IPS-15b (cell line): Measurements from ENCODE around the gene SERPINH1.

Source experiments
- H3K27me3 ChIP-seq: one replicate; pipeline ENCODE4 v1.6.1; 2013; ENCODE audit warnings: low read length; ENCODE audit not compliant: control insufficient read depth, insufficient read depth
- H3K36me3 ChIP-seq: one replicate; pipeline ENCODE4 v1.6.1; 2013; ENCODE audit warnings: low read length; ENCODE audit not compliant: control insufficient read depth, insufficient read depth
- H3K4me1 ChIP-seq: one replicate; pipeline ENCODE4 v1.6.1; 2013; ENCODE audit warnings: mild to moderate bottlenecking, low read length; ENCODE audit not compliant: control insufficient read depth, insufficient read depth
- H3K4me3 ChIP-seq: one replicate; pipeline ENCODE4 v1.5.1; 2013; ENCODE audit warnings: low read depth, low read length
- H3K9ac ChIP-seq: one replicate; pipeline ENCODE4 v1.6.1; 2013; ENCODE audit warnings: low read depth, mild to moderate bottlenecking, low read length
- H3K9me3 ChIP-seq: one replicate; pipeline ENCODE4 v1.6.1; 2013; ENCODE audit warnings: mild to moderate bottlenecking, low read length; ENCODE audit not compliant: control insufficient read depth, insufficient read depth

Gene SERPINH1

GRCh38 chr11:75548595-75549272 lies 13.3 kb upstream of the SERPINH1 start:
- Histone ChIP-seq H3K9me3 (no peaks in the 10 kb centered on the region), H3K9ac (no peak overlapping the region), H3K4me1 (no peaks in the 10 kb centered on the region), H3K27me3 (no peaks in the 10 kb centered on the region), H3K36me3 (no peaks in the 10 kb centered on the region), H3K4me3 (no peak overlapping the region)

DNA sequence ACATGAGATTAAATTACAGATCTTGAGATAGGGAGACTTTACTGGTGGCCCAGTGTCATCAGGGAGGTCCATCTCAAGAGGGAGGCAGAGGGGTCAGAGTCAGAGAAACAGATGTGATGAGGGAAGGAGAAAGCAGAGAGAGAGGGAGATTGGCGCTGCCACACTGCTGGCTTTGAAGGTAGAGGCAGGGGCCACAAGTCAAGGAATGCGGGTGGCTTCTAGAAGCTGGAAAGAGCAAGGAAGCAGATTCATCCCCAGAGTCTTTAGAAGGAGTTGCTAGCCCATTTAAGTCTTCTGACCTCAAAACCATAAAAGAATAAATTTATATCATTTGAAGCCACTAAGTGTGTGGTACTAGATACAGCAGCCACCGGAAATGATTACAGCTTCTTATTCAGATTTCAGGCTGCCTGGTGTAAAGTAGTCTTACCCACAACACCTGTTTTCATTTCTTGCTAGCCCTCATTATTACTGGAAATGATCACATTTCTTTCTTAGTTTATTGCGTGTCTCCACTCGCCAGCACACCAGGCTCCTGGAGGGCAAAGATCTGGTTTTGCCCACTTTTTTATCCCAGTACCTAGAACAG lies 12.6 kb upstream of the SERPINH1 start:
- H3K4me1 ChIP-seq: peaks cover 2% of the 10 kb centered on the region
- no peak overlapping the region for H3K9ac ChIP-seq
- no peaks in the 10 kb centered on the region for H3K27me3 ChIP-seq
- no peaks in the 10 kb centered on the region for H3K36me3 ChIP-seq
- H3K9me3 ChIP-seq: no peaks in the 10 kb centered on the region
- no peak overlapping the region for H3K4me3 ChIP-seq

GRCh38 chr11:75553182-75553581 lies 8.9 kb upstream of the SERPINH1 start:
- H3K36me3 ChIP-seq: no peaks in the 10 kb centered on the region
- peaks cover 2% of the 10 kb centered on the region for H3K4me1 ChIP-seq
- no peak overlapping the region for H3K4me3 ChIP-seq
- no peak overlapping the region for H3K9ac ChIP-seq
- no peaks in the 10 kb centered on the region for H3K27me3 ChIP-seq
- no peaks in the 10 kb centered on the region for H3K9me3 ChIP-seq

- peak overlapping the region; percentile 32 for H3K9ac ChIP-seq
- peaks cover 2% of the 10 kb centered on the region for H3K4me1 ChIP-seq
- no peaks in the 10 kb centered on the region for H3K9me3 ChIP-seq
- H3K27me3 ChIP-seq: no peaks in the 10 kb centered on the region
- no peaks in the 10 kb centered on the region for H3K36me3 ChIP-seq
- no peak overlapping the region for H3K4me3 ChIP-seq
Observed at GRCh38 chr11:75553889-75554257, 8.2 kb upstream of the SERPINH1 start.

DNA sequence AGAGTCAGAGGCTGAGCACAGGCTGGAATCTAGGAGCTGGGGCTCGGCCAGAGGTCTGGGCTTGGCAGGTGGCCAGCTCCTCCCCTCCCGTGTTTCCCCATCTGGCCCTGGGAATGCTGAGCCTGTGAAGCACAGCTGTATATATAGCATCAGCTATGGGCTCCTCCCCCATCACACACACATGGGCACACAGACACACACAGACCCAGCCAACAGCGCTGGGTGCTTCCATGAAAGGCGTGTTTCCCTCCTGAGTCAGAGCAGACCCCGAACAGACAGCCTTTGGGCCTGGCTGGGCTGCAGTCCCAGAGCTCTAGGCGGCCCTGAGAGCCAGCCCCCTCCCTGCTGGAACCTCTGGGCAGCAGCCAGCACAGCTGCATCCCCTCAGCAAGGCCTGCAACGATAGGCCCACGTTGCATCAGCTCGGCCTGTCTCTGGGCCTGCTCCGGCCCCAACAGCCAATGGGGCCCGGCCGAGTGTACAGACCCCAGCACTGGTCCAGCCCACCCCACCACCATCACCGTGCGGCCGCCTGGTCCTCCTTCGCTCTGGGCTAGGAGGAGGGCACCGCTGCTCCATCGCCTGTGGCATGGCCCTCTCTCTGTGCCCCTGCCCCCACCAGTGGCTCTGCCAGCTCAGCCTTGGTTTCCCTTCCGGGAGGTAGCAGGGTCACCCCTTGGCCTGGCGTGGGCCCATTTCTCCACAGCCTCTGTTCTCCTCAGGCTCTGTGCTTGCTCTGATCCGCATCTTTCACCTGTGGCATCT lies 7.6 kb upstream of the SERPINH1 start:
- Histone ChIP-seq H3K9me3 (no peaks in the 10 kb centered on the region), H3K4me3 (no peak overlapping the region), H3K36me3 (no peaks in the 10 kb centered on the region), H3K9ac (no peak overlapping the region), H3K27me3 (no peaks in the 10 kb centered on the region), H3K4me1 (peaks cover 5% of the 10 kb centered on the region)

DNA sequence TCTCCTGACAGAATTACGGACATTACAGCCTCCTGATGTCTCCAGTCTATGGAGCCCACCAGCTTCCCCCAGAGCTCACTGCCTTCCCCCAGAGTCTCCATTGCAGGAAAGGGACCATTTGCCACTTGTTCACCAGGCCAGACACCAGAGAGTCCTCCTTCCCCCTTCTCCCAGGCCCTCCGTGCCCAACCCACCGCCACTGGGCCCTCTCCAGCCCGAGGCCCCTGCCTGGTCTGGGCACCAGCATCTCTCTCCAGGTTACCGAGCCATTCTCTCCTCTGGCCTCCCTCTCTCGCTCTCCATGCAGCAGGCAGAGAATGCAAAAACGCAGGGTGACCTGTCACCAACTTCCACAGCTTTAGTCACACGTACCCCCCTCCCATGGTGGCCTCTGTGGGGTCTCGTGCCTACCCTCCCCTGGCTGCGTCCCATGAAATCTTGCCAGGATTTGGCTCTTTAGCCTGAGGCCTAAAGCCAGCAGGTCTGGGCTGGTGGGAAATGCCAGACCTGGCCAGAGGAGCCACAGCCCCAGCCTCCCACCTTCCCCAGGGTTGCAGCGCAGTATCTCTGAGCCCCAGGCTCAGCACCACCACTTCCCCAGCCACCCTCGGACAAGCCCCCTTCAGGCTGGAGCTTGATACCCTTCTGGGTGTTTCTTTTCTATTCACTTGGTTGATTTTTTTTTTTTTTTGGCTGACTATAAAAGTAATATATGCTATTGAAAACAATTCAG lies 6.8 kb upstream of the SERPINH1 start:
- Histone ChIP-seq H3K36me3 (no peaks in the 10 kb centered on the region), H3K4me3 (no peak overlapping the region)

DNA sequence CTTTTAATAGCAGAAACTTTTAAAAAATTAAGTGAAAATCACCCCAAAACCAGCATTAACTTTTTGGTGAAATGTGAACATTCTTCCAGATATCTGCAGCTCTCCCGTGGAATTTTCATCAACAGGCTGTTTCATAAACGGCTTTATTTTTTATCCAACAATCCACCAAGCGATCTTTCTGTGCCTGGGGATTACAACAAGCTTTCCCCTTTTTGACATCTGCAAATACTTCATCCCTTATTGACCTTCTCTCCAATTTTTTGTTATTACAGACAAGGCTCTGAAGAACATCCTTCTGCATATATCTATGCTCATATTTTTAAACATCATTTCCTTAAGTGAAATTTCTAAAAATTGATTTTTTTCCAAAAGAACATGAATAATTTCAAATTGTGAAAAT lies 5.8 kb upstream of the SERPINH1 start:
- Histone ChIP-seq H3K4me3 (no peak overlapping the region), H3K9me3 (no peaks in the 10 kb centered on the region), H3K9ac (no peak overlapping the region), H3K27me3 (no peaks in the 10 kb centered on the region), H3K36me3 (no peaks in the 10 kb centered on the region), H3K4me1 (peaks cover 8% of the 10 kb centered on the region)

More for the DNA sequence above, 6.8 kb upstream of the SERPINH1 start:
- Histone ChIP-seq H3K27me3 (no peaks in the 10 kb centered on the region), H3K9me3 (no peaks in the 10 kb centered on the region), H3K9ac (no peak overlapping the region), H3K4me1 (peaks cover 8% of the 10 kb centered on the region)

DNA sequence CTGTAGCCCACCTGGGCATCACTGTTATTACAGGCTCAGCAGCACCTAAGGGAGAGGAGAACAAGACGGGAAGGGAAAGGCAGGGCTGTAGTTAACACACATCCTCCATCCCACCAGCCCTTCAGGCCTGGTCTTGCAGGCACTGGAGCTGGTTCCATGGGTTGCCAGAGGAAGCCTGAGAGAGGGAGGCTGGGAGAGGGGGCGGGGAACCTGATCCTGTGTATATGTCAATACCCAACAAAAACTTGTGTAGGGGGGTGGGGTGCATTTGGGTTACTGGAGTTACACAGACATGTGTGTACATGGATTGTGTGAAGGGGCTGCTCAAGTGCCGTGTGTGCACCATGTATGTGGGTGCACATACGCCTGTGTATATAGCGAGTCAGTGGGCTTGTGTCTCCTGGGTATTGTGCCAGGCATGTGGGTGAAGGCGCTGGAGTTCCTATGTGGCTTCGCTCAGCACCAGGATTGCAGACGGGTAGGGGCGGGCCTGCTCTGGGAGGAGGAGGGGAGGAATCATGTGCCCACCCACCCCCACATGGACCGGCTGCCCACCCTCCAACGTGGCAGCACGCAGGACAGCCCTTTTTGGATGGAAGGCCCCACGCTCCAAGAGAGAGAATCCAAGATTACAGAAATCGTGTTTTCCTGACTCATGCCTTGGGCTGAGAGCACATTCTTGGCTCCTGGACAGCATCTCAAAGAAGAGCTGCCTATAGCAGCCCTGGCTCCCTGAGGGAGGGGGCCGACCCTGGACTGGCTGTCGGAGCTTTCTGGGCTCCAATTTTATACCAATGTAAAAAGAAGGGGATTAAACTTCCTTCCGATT lies 4.2 kb upstream of the SERPINH1 start:
- no peak overlapping the region for H3K9ac ChIP-seq
- H3K27me3 ChIP-seq: no peaks in the 10 kb centered on the region
- H3K36me3 ChIP-seq: no peaks in the 10 kb centered on the region
- H3K4me1 ChIP-seq: peaks cover 11% of the 10 kb centered on the region
- no peaks in the 10 kb centered on the region for H3K9me3 ChIP-seq
- no peak overlapping the region for H3K4me3 ChIP-seq

GRCh38 chr11:75558939-75559843 lies 2.9 kb upstream of the SERPINH1 start:
- Histone ChIP-seq H3K9ac (no peak overlapping the region), H3K9me3 (no peaks in the 10 kb centered on the region), H3K4me1 (peaks cover 11% of the 10 kb centered on the region), H3K27me3 (no peaks in the 10 kb centered on the region), H3K36me3 (peaks cover 3% of the 10 kb centered on the region), H3K4me3 (no peak overlapping the region)

DNA sequence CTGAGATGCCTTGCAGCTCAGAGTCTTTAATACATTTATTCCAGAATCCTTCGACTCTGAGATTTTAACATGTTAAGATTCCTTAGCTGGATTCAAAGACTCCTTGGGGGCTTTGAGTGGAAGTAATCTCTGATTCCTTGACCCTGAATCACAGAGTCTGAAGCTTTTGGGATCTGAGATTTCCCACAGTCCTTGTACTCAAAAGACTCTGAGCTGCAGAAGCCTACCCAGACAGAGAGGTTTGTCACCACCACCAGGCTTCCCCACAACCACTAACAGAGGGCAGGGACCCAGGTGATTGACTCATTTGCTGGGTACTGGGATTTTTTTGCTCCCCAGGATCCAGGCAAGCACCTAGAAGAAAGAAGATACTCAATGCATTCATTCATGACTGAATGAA lies 1.4 kb upstream of the SERPINH1 start:
- Histone ChIP-seq H3K27me3 (no peaks in the 10 kb centered on the region), H3K9me3 (no peaks in the 10 kb centered on the region), H3K4me3 (no peak overlapping the region), H3K9ac (no peak overlapping the region), H3K36me3 (peaks cover 4% of the 10 kb centered on the region), H3K4me1 (peaks cover 22% of the 10 kb centered on the region)
